B cell (primary cell): ENCODE data around the gene TOM1L1. TPM values are rescaled to one million over a fixed set of nuclear protein-coding genes. Genes with fewer than 3 reads are reported as not detected.

Experiments
- ATAC-seq: fragments of 200-7000 bp; cut with Tn5 transposase; one replicate; pipeline ENCODE4 v1.10.0; 2021; ENCODE audit warnings: low read depth, mild to moderate bottlenecking, moderate number of reproducible peaks, moderate library complexity
- CTCF ChIA-PET: fragments of 350-600 bp; sonication (Branson Sonifier 250); formaldehyde crosslinking; loops from one replicate; lab custom pipeline; 2021; ENCODE audit warnings: antibody characterized with exemption, inconsistent platforms; lab: Charles Lee
- POLR2A ChIA-PET: fragments of 350-600 bp; sonication (Branson Sonifier 250); formaldehyde crosslinking; loops from one replicate; lab custom pipeline; 2021; ENCODE audit warnings: antibody characterized with exemption; lab: Charles Lee
- DNase-seq: peaks from one replicate; pipeline ENCODE4 v3.0.0; 2013
- H2AFZ ChIP-seq: 2 replicates; pipeline ENCODE4 v1.6.1; 2012; ENCODE audit warnings: mild to moderate bottlenecking, low read depth, low read length; ENCODE audit not compliant: insufficient read depth, poor library complexity, severe bottlenecking
- H3K27ac ChIP-seq, 2 donors: 1 replicate in 1 of 2; 2 replicates in 1 of 2; pipeline ENCODE4 v1.5.1; 2012 to 2013; ENCODE audit warnings: low read length in 2 of 2, mild to moderate bottlenecking in 2 of 2, moderate library complexity in 1 of 2
- H3K27me3 ChIP-seq, 4 experiments: fragments of 200-600 bp in 1 of 4; sonication (generic) in 1 of 4; replicated peaks in 1 of 4; 1 replicate in 2 of 4; 2 replicates in 2 of 4; pipeline versions ENCODE4 v1.6.1 to v1.7.0; 2013 to 2016; ENCODE audit warnings: low read length in 3 of 4, mild to moderate bottlenecking in 2 of 4, mixed read lengths in 1 of 4, moderate library complexity in 1 of 4; ENCODE audit not compliant: insufficient read depth in 4 of 4, control insufficient read depth in 3 of 4; ENCODE audit errors: control extremely low read depth in 1 of 4
- H3K36me3 ChIP-seq, 2 experiments: replicated peaks in 1 of 2; 1 replicate in 1 of 2; 2 replicates in 1 of 2; pipeline versions ENCODE4 v1.6.1 to v1.7.1; 2013; ENCODE audit warnings: low read length in 1 of 2; ENCODE audit not compliant: insufficient read depth in 2 of 2, control insufficient read depth in 1 of 2; ENCODE audit errors: control extremely low read depth in 1 of 2, extremely low read depth in 1 of 2
- H3K4me1 ChIP-seq, 2 donors: fragments of 200-600 bp in 1 of 2; sonication (generic) in 1 of 2; 1 replicate in 1 of 2; 2 replicates in 1 of 2; pipeline versions ENCODE4 v1.5.1 to v1.6.1; 2013 to 2017; ENCODE audit warnings: low read length in 2 of 2; ENCODE audit not compliant: control insufficient read depth in 2 of 2, insufficient read depth in 2 of 2
- H3K4me2 ChIP-seq: replicated peaks from 2 replicates; pipeline ENCODE3; 2012; ENCODE audit warnings: mild to moderate bottlenecking, low read depth, low read length; ENCODE audit not compliant: poor library complexity, severe bottlenecking
- H3K4me3 ChIP-seq, 5 experiments: fragments of 200-600 bp in 1 of 5; sonication (generic) in 1 of 5; 1 replicate in 3 of 5; 2 replicates in 2 of 5; pipeline versions ENCODE4 v1.5.1 to v1.7.0; 2011 to 2016; ENCODE audit warnings: low read length in 4 of 5, mild to moderate bottlenecking in 4 of 5, low read depth in 2 of 5, control low read depth in 1 of 5, moderate library complexity in 1 of 5; ENCODE audit not compliant: insufficient read depth in 1 of 5; ENCODE audit errors: control extremely low read depth in 1 of 5, extremely low read depth in 1 of 5
- H3K79me2 ChIP-seq: fragments of 200-600 bp; sonication (generic); one replicate; pipeline ENCODE4 v1.6.0; 2016; ENCODE audit warnings: low read length; ENCODE audit not compliant: control insufficient read depth, insufficient read depth
- H3K9ac ChIP-seq: fragments of 200-600 bp; sonication (generic); 2 replicates; pipeline ENCODE4 v1.6.1; 2017; ENCODE audit warnings: mild to moderate bottlenecking, low read length, moderate library complexity
- H3K9me3 ChIP-seq, 3 donors: one replicate each; pipeline versions ENCODE4 v1.6.1 to v1.7.1; 2013; ENCODE audit warnings: low read length in 2 of 3; ENCODE audit not compliant: control insufficient read depth in 2 of 3, insufficient read depth in 1 of 3; ENCODE audit errors: control extremely low read depth in 1 of 3
- H4K20me1 ChIP-seq: 2 replicates; pipeline ENCODE4 v1.6.0; 2012; ENCODE audit warnings: mild to moderate bottlenecking, low read length; ENCODE audit not compliant: insufficient read depth, control insufficient read depth, poor library complexity, severe bottlenecking
- H3K27ac Mint-ChIP-seq: one replicate; pipeline ENCODE4 v1.8.0; 2021; ENCODE audit warnings: mixed read lengths
- H3K27me3 Mint-ChIP-seq: one replicate; pipeline ENCODE4 v1.8.0; 2021; ENCODE audit warnings: mixed read lengths
- H3K4me1 Mint-ChIP-seq: one replicate; pipeline ENCODE4 v1.8.0; 2021; ENCODE audit warnings: mixed read lengths
- H3K4me3 Mint-ChIP-seq: one replicate; pipeline ENCODE4 v1.8.0; 2021; ENCODE audit warnings: mixed read lengths
- H3K9me3 Mint-ChIP-seq: one replicate; pipeline ENCODE4 v1.8.0; 2022; ENCODE audit warnings: mixed read lengths; ENCODE audit not compliant: insufficient read depth
- EZH2 ChIP-seq: IDR thresholded peaks from 2 replicates; pipeline ENCODE4 v1.6.1; 2012; ENCODE audit warnings: borderline replicate concordance, low read depth, mild to moderate bottlenecking, moderate library complexity, low read length; ENCODE audit not compliant: insufficient read depth, poor library complexity, severe bottlenecking
- WGBS: methylation state at CpG from one replicate; pipeline ENCODE4 v1.1.5; 2013; ENCODE audit warnings: missing lambda C conversion rate; ENCODE audit not compliant: insufficient coverage; 5-methylcytosine and 5-hydroxymethylcytosine counted together
- intact Hi-C: fragments of 100-400 bp; cut with micrococcal nuclease; formaldehyde crosslinking; loops from one replicate; pipeline ENCODE4 v1.10.0; 2022
- polyA plus RNA-seq: library from polyadenylated mRNA; depleted of rRNA; stranded (reverse); fragments of >200 nt; gene quantifications from 2 replicates; pipeline ENCODE4 v1.2.3, GENCODE V29; 2012
- total RNA-seq, 2 donors: library from RNA; stranded (reverse); fragments of 120-200 nt in 1 of 2; gene quantifications; 1 replicate in 1 of 2; 2 replicates in 1 of 2; pipeline versions ENCODE4 v1.2.3 to v1.2.4, GENCODE V29; 2013 to 2022
- TF ChIP-seq, protein P1 (sequence below): fragments of 200-600 bp; IDR thresholded peaks from one replicate; pipeline ENCODE4 v1.8.0; 2022; ENCODE audit warnings: antibody characterized with exemption, mild to moderate bottlenecking

The TOM1L1 gene
- total and polyA plus RNA-seq, 2 donors (not counting 1 experiment from before 2014, with no cell fraction given): not detected

- CTCF ChIA-PET: no interaction called here
- Histone ChIP-seq H3K4me2 (no peak overlapping the region), H3K9me3 (no peaks in the 10 kb centered on the region), H4K20me1 (no peaks in the 10 kb centered on the region), H3K4me3 (no peak overlapping the region), H3K9ac (no peak overlapping the region), H3K27ac (no peak overlapping the region), H3K79me2 (no peaks in the 10 kb centered on the region), H2AFZ (no peak overlapping the region), H3K27me3 (no peaks in the 10 kb centered on the region), H3K36me3 (peaks cover 0 to 17% of the 10 kb centered on the region in 2 experiments), H3K4me1 (no peaks in the 10 kb centered on the region)
- H3K27me3 Mint-ChIP-seq: no peaks in the 10 kb centered on the region
- DNase-seq: no peak
- no peaks in the 10 kb centered on the region for H3K9me3 Mint-ChIP-seq
- POLR2A ChIA-PET: no interaction called here
- H3K4me1 Mint-ChIP-seq: no peaks in the 10 kb centered on the region
- WGBS: 100% methylated on average over 3 of the region's 3 CpGs
- TF ChIP-seq EZH2: no peak
- TF ChIP-seq, protein P1, sequence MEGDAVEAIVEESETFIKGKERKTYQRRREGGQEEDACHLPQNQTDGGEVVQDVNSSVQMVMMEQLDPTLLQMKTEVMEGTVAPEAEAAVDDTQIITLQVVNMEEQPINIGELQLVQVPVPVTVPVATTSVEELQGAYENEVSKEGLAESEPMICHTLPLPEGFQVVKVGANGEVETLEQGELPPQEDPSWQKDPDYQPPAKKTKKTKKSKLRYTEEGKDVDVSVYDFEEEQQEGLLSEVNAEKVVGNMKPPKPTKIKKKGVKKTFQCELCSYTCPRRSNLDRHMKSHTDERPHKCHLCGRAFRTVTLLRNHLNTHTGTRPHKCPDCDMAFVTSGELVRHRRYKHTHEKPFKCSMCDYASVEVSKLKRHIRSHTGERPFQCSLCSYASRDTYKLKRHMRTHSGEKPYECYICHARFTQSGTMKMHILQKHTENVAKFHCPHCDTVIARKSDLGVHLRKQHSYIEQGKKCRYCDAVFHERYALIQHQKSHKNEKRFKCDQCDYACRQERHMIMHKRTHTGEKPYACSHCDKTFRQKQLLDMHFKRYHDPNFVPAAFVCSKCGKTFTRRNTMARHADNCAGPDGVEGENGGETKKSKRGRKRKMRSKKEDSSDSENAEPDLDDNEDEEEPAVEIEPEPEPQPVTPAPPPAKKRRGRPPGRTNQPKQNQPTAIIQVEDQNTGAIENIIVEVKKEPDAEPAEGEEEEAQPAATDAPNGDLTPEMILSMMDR: no peak
- intact Hi-C loops: no loop called here
- ATAC-seq: no peak
- H3K27ac Mint-ChIP-seq: no peak overlapping the region
- H3K4me3 Mint-ChIP-seq: no peak overlapping the region
Measured at GRCh38 chr17:54956791-54957190, 56.1 kb downstream of the TOM1L1 start.

DNA sequence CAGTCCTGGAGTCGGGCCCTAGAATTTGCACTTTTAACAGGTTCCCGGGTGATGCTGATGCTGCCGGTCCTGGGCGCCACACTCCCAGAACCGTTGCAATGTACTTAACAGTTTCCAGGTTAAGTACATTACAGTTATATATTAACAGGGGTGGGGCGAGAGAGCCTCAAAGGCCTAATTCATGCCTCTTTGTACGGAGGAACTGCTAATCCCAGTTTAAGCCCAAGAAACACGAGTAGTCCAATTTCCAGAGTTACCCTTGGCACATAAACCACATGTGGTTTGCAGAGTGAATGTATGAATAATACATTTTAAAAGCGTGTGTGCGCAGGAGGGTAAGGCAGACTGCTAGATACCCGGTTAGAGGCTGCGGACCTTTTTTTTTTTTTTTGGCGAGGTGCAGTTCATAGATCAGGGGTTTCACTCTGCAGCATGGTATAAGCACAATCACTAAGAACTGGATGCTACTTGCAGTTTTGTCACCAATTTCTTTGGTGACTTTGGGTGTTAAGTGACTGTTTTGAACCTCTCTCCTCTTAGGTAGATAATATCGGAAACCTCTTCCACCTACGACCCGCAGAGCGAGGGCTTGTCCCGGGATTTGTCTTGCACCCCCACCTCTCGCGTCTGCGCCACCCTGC lies 67.1 kb downstream of the TOM1L1 start:
- Histone ChIP-seq H4K20me1 (peaks cover 5% of the 10 kb centered on the region), H3K27me3 (no peaks in the 10 kb centered on the region), H3K4me1 (peaks cover 8 to 21% of the 10 kb centered on the region in 2 donors), H3K4me3 (peak overlapping the region; percentile 69 to 96 (median 91)), H3K4me2 (peak overlapping the region; percentile 89), H3K9ac (peak overlapping the region; percentile 85), H2AFZ (peak overlapping the region; percentile 98), H3K79me2 (peaks cover 20% of the 10 kb centered on the region), H3K9me3 (no peaks in the 10 kb centered on the region), H3K27ac (peak overlapping the region; percentile 47 to 80), H3K36me3 (peaks cover 6 to 13% of the 10 kb centered on the region in 2 experiments)
- no peaks in the 10 kb centered on the region for H3K9me3 Mint-ChIP-seq
- DNase-seq: no peak
- ChIA-PET CTCF (no interaction called here), POLR2A (no interaction called here)
- H3K27ac Mint-ChIP-seq: no peak overlapping the region
- peaks cover 27% of the 10 kb centered on the region for H3K4me1 Mint-ChIP-seq
- TF ChIP-seq, protein P1: peak; percentile 70
- TF ChIP-seq EZH2: no peak
- no peak overlapping the region for H3K4me3 Mint-ChIP-seq
- WGBS: under 1% methylated on average over 10 of the region's 21 CpGs
- intact Hi-C loops: loop anchor here (1.0 to 10.0 kb wide), 3 partner anchors 297 to 784 kb away; partner anchors contain the start of genes HLF and PCTP
- no peaks in the 10 kb centered on the region for H3K27me3 Mint-ChIP-seq
- ATAC-seq: peak; percentile 6
